AML-193 (cell line): ENCODE measurements around the gene OR8A1.
"Not testable (repeated sequence)": the region's sequence is repeated elsewhere in the genome, so short reads cannot be mapped to it uniquely, and the experiment has no call there.

Experiments
- DNase-seq, 2 experiments: peaks; one replicate each; lab custom pipeline; 2025; lab: John Stamatoyannopoulos, UW

The OR8A1 gene

GRCh38 chr11:124595302-124595701, 25.5 kb downstream of the OR8A1 start:
- DNase-seq = no peak

DNA sequence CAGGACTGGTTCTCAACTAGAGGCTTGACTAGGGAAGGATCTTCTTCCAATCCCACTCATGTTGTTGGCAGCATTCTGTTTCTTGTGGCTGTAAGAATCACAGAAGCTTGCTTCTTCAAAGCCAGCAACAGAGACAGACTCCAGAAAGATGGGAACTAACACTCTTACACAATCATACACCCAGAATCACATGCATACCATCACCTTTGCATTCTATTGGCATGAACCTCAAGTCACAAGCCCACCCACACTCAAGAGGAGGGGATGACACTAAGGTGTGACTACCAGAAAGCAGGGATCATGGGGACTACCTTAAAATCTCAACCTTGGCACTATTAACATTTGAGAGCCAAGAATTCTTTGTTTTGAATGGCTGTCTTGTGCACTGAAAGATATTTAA, 27.8 kb downstream of the OR8A1 start:
- no peak for DNase-seq

- DNase-seq = no peak
Measured at GRCh38 chr11:124600621-124601320, 31.0 kb downstream of the OR8A1 start.

DNA sequence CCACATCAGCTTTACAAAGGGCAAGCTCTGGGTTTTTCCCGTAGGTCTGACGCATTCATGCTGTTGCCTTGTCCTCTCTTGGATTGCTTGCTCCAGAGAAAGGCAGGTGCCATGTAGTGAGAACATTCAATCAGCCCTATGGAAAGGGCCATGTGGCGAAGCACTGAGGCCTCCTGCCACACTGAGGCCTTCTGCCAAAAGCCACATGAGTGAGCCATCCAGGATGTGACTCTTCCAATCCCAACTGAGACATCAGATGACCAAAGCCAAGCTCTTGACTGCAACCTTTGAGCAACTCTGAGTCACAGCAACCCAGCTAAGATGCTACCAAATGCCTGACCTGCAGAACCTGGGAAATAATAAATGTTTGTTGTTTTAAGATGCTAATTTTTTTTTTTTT, 32.4 kb downstream of the OR8A1 start:
- no peak for DNase-seq

- DNase-seq = not testable (repeated sequence)
Measured at GRCh38 chr11:124602723-124603122, 32.9 kb downstream of the OR8A1 start.

DNA sequence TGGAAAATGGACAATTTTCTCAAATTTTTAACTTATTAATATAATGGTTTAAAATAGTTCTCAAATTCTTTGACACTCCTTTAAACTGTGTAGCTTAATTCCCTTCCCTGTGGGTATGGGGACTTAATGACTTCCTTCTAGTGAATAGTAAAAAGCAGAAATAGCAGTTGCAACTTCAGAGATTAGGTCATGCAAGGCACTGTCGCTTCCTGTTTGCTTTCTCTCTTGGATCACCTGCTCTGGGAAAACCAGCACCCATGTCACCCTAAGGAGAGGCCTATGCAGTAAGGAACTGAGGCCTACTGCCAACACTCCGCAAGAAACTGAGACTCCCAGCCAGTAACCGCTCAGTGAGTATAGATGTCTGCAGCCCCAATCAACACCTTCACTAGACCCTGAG, 35.9 kb downstream of the OR8A1 start:
- peak; percentile 58 to 83 for DNase-seq

GRCh38 chr11:124608147-124608546, 38.4 kb downstream of the OR8A1 start:
- no peak for DNase-seq

DNA sequence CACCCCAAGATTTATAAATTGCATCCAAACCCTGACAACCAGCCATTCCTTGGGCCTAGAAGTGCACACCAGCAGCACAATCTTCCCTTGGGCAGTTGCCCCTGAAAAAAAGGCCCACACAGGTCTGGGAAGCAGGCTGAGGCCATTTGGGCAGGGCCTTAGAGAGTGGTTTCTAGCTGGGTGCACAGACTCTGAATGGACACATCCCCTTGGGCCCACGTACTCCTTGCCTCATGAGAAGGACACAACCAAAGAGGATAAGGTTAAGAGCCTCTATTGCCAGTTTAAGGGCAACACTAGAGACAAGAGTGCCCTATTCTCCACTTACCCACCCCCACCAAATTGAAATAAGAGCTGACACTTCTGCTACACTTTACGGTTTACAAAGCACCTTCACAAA, 40.5 kb downstream of the OR8A1 start:
- no peak for DNase-seq

GRCh38 chr11:124611064-124611463, 41.3 kb downstream of the OR8A1 start, which contains the start of gene PANX3:
PANX3 (plus strand) TSS chr11:124611428; CDS start chr11:124611557, 129 bp downstream.
- no peak for DNase-seq

DNA sequence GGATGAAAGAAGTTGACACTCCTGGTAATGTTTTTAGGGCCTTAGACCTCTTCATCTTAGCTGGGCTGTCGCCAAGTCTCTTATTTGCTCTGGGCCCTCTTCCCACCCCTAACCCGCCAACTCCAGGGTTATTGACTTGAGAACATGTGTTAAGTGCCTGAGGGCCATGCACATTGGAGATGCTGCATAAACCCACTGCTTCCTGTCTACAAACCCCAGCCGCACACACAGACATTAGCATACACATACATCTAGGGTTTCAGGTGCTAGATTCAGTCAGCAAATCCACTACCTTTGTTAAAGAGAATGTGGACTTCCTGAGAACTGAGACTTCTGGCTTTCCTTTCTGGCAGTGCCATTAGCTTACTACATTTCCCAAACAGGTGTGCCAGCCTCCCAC, 42.2 kb downstream of the OR8A1 start:
- DNase-seq = no peak

DNA sequence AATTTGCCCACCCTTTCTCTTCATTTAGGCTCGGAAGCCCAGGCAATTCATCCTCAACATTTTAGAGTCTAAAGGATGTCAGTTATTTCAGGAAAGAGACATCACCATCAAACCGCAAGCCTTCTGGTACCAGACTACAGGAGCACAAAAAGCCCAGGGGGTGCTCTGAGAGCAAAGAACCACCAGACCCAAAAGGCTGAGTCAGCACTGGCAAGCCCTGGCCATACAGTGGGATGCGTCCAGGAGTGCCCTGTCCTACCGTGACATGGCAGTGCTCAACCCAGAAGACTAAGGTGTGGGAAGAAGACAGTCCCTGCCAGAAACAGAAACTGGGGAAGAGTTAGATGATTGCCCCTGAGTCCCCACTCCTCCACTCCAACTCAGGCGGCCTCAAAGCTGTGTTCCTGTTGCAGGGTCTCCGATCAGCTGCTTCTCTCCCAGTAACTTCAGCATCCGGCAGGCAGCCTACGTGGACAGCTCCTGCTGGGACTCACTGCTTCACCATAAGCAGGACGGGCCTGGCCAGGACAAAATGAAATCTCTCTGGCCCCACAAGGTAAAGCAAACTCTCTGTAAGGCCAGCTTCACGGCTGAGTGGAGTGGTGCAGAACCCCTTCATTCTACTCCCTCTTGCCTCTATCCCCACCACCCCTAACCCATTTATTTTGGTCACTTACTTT, 42.9 kb downstream of the OR8A1 start:
- no peak for DNase-seq

GRCh38 chr11:124618863-124619262, 49.1 kb downstream of the OR8A1 start:
- no peak for DNase-seq
